Measurements from ENCODE around the gene MOK.

MOK gene

DNA sequence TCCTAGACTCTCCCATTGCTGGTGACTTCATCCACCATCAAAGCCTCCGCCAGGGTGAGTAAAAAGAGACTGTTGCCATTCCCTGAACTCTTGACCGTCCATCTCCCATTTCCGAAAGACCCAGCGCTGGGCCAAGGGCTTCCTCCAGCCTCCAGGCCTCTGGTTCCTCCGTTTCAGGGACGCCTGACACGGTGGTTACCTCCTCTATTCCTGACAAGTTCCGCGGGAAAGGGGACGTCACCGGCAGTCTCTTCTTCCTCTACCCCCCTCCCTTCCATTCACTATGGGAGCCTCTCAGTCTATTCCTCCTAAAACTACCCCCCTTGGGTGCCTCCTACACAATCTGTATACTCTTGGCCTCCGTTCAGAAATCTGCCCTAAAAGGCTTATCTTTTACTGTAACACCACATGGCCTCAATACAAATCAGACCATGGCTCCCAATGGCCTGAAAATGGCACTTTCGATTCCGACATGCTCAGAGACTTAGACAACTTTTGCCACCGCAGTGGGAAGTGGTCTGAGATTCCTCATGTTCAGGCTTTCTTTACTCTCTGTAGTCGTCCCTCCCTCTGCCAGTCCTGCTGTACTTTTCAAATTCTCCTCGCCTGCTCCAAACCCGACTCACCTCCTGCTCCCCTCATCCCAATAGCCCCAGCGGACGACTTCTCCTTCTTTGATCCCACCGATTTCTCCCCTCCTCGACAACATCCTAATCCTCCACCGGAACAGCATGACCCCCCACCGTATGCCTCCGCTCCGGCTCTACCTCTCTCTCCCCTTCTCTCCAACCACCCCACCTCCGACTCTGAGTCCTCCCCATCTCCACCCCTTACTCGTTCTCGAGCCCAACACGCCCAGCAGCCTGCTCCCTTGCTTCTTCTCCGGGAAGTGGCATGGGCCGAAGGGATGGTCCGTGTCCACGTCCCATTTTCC is 70.4 kb downstream of the MOK start:
- Histone ChIP-seq H3K27me3 (ENCODE audit: insufficient read depth, insufficient read length) (no peaks in the 10 kb centered on the region), H3K9ac (ENCODE audit: insufficient read length, low read depth) (no peak overlapping the region), H3K9me3 (ENCODE audit: insufficient read depth, low read length) (no peaks in the 10 kb centered on the region), H3K4me3 (ENCODE audit: insufficient read length, low read depth) (no peak overlapping the region), H3K4me1 (ENCODE audit: insufficient read depth, insufficient read length) (no peaks in the 10 kb centered on the region), H3K36me3 (ENCODE audit: insufficient read depth, insufficient read length, low read length) (peaks cover 4% of the 10 kb centered on the region)
- no peak for DNase-seq (ENCODE audit: low read depth, low spot score)
- TF ChIP-seq ZNF274 (IDR thresholded peaks at IDR 0.05; ENCODE audit: low read depth, low read length) = no peak
- no peak for TF ChIP-seq SUZ12 (IDR thresholded peaks at IDR 0.05; ENCODE audit: extremely low read depth, insufficient read depth, insufficient read length)
- no peak for TF ChIP-seq YY1 (IDR thresholded peaks at IDR 0.05; ENCODE audit: insufficient read depth, insufficient read length)

DNA sequence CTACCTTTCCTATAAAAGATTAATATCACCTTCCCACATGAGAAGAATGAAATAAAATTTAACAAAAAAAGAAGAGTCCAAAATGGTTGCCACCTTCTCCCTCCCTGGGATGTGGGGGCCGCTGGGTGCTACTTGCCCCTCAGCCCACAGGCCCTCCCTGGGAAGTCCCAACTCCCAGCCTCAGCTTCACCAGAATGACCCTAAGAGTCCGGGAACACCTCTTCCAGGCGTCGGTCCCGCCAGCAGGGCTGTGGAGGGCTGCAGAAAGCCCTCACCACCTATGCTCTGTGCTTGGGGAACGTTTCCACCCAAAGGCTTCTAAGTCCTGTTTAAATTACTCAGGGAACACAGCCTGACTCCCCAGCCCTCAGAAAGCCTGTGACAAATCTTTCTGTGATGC is 71.9 kb downstream of the MOK start:
- H3K27me3 ChIP-seq (ENCODE audit: insufficient read depth, insufficient read length) = no peaks in the 10 kb centered on the region
- no peaks in the 10 kb centered on the region for H3K9me3 ChIP-seq (ENCODE audit: insufficient read depth, low read length)
- no peak overlapping the region for H3K4me3 ChIP-seq (ENCODE audit: insufficient read length, low read depth)
- DNase-seq (ENCODE audit: low read depth, low spot score) = no peak
- peaks cover 4% of the 10 kb centered on the region for H3K36me3 ChIP-seq (ENCODE audit: insufficient read depth, insufficient read length, low read length)
- H3K4me1 ChIP-seq (ENCODE audit: insufficient read depth, insufficient read length) = no peaks in the 10 kb centered on the region
- H3K9ac ChIP-seq (ENCODE audit: insufficient read length, low read depth) = no peak overlapping the region
- TF ChIP-seq SUZ12 (IDR thresholded peaks at IDR 0.05; ENCODE audit: extremely low read depth, insufficient read depth, insufficient read length) = no peak
- TF ChIP-seq YY1 (IDR thresholded peaks at IDR 0.05; ENCODE audit: insufficient read depth, insufficient read length) = no peak
- no peak for TF ChIP-seq ZNF274 (IDR thresholded peaks at IDR 0.05; ENCODE audit: low read depth, low read length)

DNA sequence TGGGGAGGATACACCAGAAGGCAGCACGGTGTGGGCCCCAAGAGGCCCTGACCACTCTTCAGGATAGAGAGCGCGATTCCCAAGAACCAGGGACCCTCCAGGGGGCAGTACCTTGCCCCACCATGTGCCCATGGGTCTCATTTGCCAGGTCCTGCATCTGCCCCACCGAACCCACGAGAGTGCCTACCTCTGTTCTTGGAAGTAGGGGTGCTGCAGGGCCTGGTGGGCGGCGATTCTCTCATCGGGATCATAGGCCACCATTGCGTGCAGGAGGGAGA is 72.7 kb downstream of the MOK start:
- no peaks in the 10 kb centered on the region for H3K9me3 ChIP-seq (ENCODE audit: insufficient read depth, low read length)
- H3K4me3 ChIP-seq (ENCODE audit: insufficient read length, low read depth) = no peak overlapping the region
- no peak for DNase-seq (ENCODE audit: low read depth, low spot score)
- no peak overlapping the region for H3K9ac ChIP-seq (ENCODE audit: insufficient read length, low read depth)
- H3K27me3 ChIP-seq (ENCODE audit: insufficient read depth, insufficient read length) = no peaks in the 10 kb centered on the region
- peaks cover 4% of the 10 kb centered on the region for H3K36me3 ChIP-seq (ENCODE audit: insufficient read depth, insufficient read length, low read length)
- TF ChIP-seq ZNF274 (IDR thresholded peaks at IDR 0.05; ENCODE audit: low read depth, low read length) (no peak), YY1 (IDR thresholded peaks at IDR 0.05; ENCODE audit: insufficient read depth, insufficient read length) (no peak), SUZ12 (IDR thresholded peaks at IDR 0.05; ENCODE audit: extremely low read depth, insufficient read depth, insufficient read length) (no peak)
- H3K4me1 ChIP-seq (ENCODE audit: insufficient read depth, insufficient read length) = no peaks in the 10 kb centered on the region

DNA sequence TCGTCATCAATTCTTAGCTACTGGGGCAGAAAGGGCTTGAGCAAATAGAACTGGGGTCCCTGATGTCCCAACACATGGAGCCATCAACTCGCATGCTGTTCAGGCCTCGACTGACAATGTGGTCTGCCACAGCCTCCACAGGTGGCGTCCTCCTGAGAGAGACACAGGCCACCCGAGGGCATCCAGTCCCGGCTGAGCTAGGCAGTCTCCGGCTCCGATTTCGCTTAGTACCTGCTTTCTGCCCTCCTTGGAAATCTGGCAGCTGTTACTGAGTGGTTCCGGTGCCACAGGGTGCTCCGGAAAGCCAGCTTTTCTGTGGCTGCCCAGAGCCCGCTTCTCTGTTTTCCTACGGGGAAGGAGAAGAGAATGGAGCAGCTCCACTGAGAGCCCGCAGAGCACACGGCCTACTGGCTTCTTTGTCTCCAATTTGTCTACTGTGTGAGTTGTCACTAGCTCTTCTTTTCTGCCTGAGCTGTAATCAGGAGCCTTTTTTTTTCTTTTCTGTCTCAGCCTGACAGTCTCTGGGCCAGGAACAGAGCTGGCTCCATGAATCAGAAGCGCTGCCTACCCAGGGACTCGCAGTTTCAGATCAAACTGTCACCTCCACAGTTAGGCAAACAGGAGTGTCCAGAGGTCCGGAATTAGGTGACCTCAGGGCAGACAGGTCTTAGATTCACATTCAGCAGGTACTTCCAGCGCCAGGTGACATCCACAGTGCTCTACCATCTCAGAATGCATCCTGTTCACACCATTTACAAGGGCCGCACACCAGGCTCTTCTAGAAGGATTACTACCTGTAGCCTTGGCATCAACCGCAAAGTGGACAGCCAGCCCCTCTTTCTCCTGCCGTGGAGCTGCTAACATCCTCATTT is 73.3 kb downstream of the MOK start:
- Histone ChIP-seq H3K36me3 (ENCODE audit: insufficient read depth, insufficient read length, low read length) (peaks cover 4% of the 10 kb centered on the region), H3K9me3 (ENCODE audit: insufficient read depth, low read length) (no peaks in the 10 kb centered on the region), H3K27me3 (ENCODE audit: insufficient read depth, insufficient read length) (no peaks in the 10 kb centered on the region), H3K4me1 (ENCODE audit: insufficient read depth, insufficient read length) (no peaks in the 10 kb centered on the region), H3K9ac (ENCODE audit: insufficient read length, low read depth) (no peak overlapping the region), H3K4me3 (ENCODE audit: insufficient read length, low read depth) (no peak overlapping the region)
- TF ChIP-seq YY1 (IDR thresholded peaks at IDR 0.05; ENCODE audit: insufficient read depth, insufficient read length) (no peak), SUZ12 (IDR thresholded peaks at IDR 0.05; ENCODE audit: extremely low read depth, insufficient read depth, insufficient read length) (no peak), ZNF274 (IDR thresholded peaks at IDR 0.05; ENCODE audit: low read depth, low read length) (no peak)
- DNase-seq (ENCODE audit: low read depth, low spot score) = no peak

DNA sequence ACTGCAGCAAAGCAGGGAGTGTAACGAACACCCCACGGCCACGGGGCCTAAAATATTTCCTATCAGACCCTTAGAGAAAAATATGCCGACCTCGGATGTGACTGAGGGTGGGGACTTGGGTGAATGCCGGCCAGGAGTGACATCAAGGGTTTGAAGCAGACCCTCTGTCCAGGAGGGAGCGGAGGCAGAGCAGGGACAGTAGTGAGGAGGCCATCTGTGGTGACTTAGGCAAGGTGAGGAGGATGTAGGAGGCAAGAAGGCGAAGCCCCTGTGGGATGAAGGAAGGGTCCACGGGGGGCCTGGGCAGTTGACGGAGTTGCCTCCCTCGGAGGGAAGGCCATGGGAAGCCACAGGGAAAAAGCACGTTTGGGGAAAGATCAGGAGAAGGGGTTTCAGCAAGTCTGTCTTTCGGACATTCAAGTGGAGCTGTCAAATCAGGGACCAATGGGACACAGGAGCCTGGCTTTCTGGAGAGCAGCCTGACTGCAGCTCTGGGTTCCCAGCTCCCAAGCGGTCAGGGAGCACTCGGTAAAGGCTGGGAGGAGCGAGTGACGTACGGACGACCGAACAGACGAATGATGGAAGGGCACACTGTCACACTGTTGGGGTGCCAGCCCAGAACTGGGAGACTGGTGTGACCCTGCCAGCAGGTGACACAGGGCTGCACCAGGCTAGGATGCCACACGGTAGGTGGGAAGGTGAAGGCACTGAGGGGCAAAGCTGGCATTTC is 74.3 kb downstream of the MOK start:
- no peak for DNase-seq (ENCODE audit: low read depth, low spot score)
- no peak for TF ChIP-seq YY1 (IDR thresholded peaks at IDR 0.05; ENCODE audit: insufficient read depth, insufficient read length)
- no peak for TF ChIP-seq ZNF274 (IDR thresholded peaks at IDR 0.05; ENCODE audit: low read depth, low read length)
- no peak for TF ChIP-seq SUZ12 (IDR thresholded peaks at IDR 0.05; ENCODE audit: extremely low read depth, insufficient read depth, insufficient read length)

DNA sequence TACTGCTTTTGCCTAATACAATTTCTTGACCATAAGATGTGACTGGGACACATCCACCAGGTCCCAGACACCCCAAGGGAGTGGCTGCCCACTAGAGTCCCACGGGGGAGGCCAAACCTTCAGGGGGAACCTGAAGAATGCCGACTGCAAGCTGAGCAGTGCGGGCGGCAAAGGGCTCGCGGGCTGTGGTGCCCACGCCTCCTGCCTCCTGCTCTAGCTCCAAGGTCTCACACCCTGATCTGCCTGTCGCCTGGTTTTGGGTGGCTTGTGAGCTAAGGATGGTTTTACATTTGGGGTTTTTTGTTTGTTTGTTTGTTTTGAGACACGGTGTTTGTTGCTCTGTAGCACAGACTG is 75.2 kb downstream of the MOK start:
- H3K36me3 ChIP-seq (ENCODE audit: insufficient read depth, insufficient read length, low read length) = peaks cover 4% of the 10 kb centered on the region
- no peak overlapping the region for H3K9ac ChIP-seq (ENCODE audit: insufficient read length, low read depth)
- TF ChIP-seq SUZ12 (IDR thresholded peaks at IDR 0.05; ENCODE audit: extremely low read depth, insufficient read depth, insufficient read length) (no peak), YY1 (IDR thresholded peaks at IDR 0.05; ENCODE audit: insufficient read depth, insufficient read length) (no peak), ZNF274 (IDR thresholded peaks at IDR 0.05; ENCODE audit: low read depth, low read length) (no peak)
- peaks cover 2% of the 10 kb centered on the region for H3K4me1 ChIP-seq (ENCODE audit: insufficient read depth, insufficient read length)
- H3K9me3 ChIP-seq (ENCODE audit: insufficient read depth, low read length) = no peaks in the 10 kb centered on the region
- H3K4me3 ChIP-seq (ENCODE audit: insufficient read length, low read depth) = no peak overlapping the region
- H3K27me3 ChIP-seq (ENCODE audit: insufficient read depth, insufficient read length) = no peaks in the 10 kb centered on the region
- DNase-seq (ENCODE audit: low read depth, low spot score) = no peak

More for the DNA sequence above, 74.3 kb downstream of the MOK start:
- no peaks in the 10 kb centered on the region for H3K9me3 ChIP-seq (ENCODE audit: insufficient read depth, low read length)
- no peak overlapping the region for H3K4me3 ChIP-seq (ENCODE audit: insufficient read length, low read depth)
- H3K4me1 ChIP-seq (ENCODE audit: insufficient read depth, insufficient read length) = peaks cover 2% of the 10 kb centered on the region
- H3K36me3 ChIP-seq (ENCODE audit: insufficient read depth, insufficient read length, low read length) = peaks cover 4% of the 10 kb centered on the region
- no peaks in the 10 kb centered on the region for H3K27me3 ChIP-seq (ENCODE audit: insufficient read depth, insufficient read length)
- H3K9ac ChIP-seq (ENCODE audit: insufficient read length, low read depth) = no peak overlapping the region
